Epithelial cell of esophagus (primary cell): Measurements from ENCODE around the gene HYLS1.

ENCODE experiments used
- DNase-seq: peaks from one replicate; pipeline ENCODE4 v3.0.0; 2010; ENCODE audit warnings: low read depth
- H3K4me3 ChIP-seq: 2 replicates; pipeline ENCODE4 v1.5.1; 2011; ENCODE audit warnings: mild to moderate bottlenecking, low read length, control low read depth
- CTCF ChIP-seq: IDR thresholded peaks from 2 replicates; pipeline ENCODE4 v1.5.1; 2011; ENCODE audit warnings: low read depth, mild to moderate bottlenecking, low read length, control low read depth, inconsistent platforms; ENCODE audit not compliant: insufficient read depth; ENCODE audit errors: missing control alignments

The HYLS1 gene

GRCh38 chr11:125945011-125945796, 57.7 kb downstream of the HYLS1 start:
- TF ChIP-seq CTCF: no peak
- H3K4me3 ChIP-seq: no peak overlapping the region
- DNase-seq: no peak

- TF ChIP-seq CTCF: no peak
- H3K4me3 ChIP-seq: no peak within 1 kb of the TSS
- no peak for DNase-seq
These were observed 58.5 kb downstream of the HYLS1 start, which contains the start of gene VSIG10L2 for GRCh38 chr11:125945797-125946520. Gene VSIG10L2 (plus strand): TSS chr11:125946044. CDS start chr11:125946056, 12 bp downstream.

- DNase-seq: no peak
- H3K4me3 ChIP-seq: no peak overlapping the region
- no peak for TF ChIP-seq CTCF
These were observed 59.4 kb downstream of the HYLS1 start for GRCh38 chr11:125946712-125947418.

- no peak for DNase-seq
- TF ChIP-seq CTCF: no peak
These were observed 60.2 kb downstream of the HYLS1 start for GRCh38 chr11:125947419-125948277.

GRCh38 chr11:125948278-125949051, 61.0 kb downstream of the HYLS1 start:
- H3K4me3 ChIP-seq: no peak overlapping the region
- no peak for DNase-seq
- TF ChIP-seq CTCF: no peak

More at GRCh38 chr11:125947419-125948277, 60.2 kb downstream of the HYLS1 start:
- H3K4me3 ChIP-seq: no peak overlapping the region
